GM12892 (cell line): ENCODE data around the gene ANO9.
A peak's percentile ranks its signal among the peaks of the same experiment; 100 is the strongest.

Experiments used
- DNase-seq: peaks from one replicate; pipeline ENCODE4 v3.0.0; 2011; ENCODE audit not compliant: insufficient read length
- FAIRE-seq: peaks from 2 replicates; lab custom pipeline; 2011; peaks lifted over from hg19 to GRCh38; lab: Jason Lieb, UNC
- POLR2A ChIP-seq: IDR thresholded peaks from 2 replicates; pipeline ENCODE4 v1.6.1; 2011; ENCODE audit warnings: low read depth, low read length, control low read depth
- POLR2AphosphoS5 ChIP-seq: IDR thresholded peaks from 2 replicates; pipeline ENCODE4 v1.6.1; 2011; ENCODE audit warnings: low read depth, low read length, control low read depth
- TAF1 ChIP-seq: IDR thresholded peaks from 2 replicates; pipeline ENCODE4 v1.6.1; 2011; ENCODE audit warnings: low read depth, mild to moderate bottlenecking, control low read depth, low read length, borderline replicate concordance

Gene ANO9

DNA sequence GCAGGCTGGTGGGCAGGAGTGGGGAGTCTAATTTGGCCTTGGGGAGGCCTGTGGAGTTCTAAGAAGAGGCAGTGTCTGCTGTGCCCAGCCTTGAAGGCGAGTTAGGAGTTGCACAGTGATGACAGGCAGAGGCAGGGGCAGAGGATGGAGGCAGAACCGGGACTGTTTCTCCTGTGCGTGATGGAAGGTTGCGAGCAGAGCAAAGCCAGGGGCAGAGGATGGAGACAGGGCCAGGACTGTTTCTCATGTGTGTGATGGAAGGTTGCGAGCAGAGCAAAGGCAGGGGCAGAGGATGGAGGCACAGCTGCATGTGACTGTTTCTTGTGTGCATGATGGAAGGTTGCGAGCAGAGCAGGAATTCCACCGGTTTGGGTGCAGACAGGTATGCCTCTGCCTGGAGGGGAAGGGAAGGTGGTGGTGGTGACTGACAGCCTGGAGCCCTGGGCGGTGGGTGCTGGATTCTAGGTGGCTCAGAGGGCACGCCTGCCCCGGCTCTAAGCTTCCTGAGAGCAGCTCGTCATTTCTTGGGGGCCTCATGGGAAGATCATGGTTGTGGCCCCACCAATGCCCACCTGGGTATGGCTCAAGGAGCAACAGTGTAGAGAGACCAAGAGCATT lies 63.8 kb downstream of the ANO9 start:
- no peak for TF ChIP-seq POLR2AphosphoS5
- no peak for TF ChIP-seq TAF1
- no peak for TF ChIP-seq POLR2A
- DNase-seq = no peak
- FAIRE-seq = no peak

DNA sequence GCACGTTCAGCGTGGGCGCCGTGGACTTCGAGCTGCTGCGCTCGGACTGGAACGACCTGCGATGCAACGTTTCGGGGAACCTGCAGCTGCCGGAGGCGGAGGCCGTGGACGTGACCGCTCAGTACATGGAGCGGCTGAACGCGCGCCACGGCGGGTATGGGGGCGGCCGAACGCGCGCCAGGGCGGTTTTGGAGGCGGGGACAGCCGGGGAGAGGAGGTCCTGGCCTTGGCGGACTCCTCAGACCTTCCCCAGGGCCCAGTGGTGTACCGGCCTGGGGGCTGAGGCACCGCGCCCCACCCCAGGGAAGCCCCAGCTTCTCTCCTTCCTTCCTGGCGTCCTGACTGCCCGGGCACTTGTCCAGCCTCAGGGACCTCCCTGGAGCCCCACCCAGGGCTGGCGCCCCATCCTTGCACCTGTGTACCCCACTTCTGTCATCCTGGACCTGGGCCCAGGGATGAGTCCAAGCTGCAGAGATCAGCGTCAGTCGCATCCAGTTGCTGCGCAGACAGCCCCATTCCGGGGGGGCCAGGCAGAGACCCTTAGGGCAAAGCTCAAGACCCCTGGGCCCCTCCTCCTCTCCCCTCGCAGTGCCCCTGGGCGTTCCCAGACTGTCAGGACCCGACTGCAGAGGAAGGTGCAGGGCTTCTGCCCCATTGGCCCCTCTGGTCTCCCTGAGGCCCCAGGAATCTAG lies 64.5 kb downstream of the ANO9 start:
- no peak for FAIRE-seq
- DNase-seq = no peak

DNA sequence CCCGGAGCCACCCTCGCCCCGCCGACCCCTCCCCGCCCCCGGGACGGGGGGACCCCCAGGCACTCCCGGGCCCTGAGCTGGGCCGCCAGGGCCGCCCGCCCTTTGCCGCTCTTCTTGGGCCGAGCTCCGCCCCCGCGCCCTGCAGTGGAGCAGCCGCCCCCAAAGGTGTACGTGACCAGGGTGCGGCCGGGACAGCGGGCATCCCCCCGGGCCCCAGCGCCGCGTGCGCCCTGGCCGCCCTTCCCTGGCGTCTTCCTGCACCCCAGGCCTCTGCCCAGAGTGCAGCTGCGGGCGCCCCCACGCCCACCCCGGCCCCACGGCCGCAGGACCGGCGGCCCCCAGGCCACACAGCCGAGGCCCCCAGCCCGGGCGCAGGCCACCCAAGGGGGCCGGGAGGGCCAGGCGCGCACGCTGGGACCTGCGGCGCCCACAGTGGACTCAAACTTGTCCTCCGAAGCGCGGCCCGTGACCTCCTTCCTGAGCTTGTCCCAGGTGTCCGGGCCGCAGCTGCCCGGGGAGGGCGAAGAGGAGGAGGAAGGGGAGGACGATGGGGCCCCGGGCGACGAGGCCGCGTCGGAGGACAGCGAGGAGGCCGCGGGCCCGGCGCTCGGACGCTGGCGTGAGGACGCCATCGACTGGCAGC lies 65.2 kb downstream of the ANO9 start:
- FAIRE-seq = no peak
- no peak for TF ChIP-seq TAF1
- no peak for TF ChIP-seq POLR2AphosphoS5
- DNase-seq = no peak

More for the DNA sequence above, 64.5 kb downstream of the ANO9 start:
- TF ChIP-seq POLR2AphosphoS5 (no peak), TAF1 (no peak), POLR2A (no peak)

- no peak for TF ChIP-seq POLR2A
- no peak for TF ChIP-seq POLR2AphosphoS5
- no peak for TF ChIP-seq TAF1
- FAIRE-seq (no peak), DNase-seq (no peak)
These were observed 66.5 kb downstream of the ANO9 start for GRCh38 chr11:375065-376025.

- no peak for FAIRE-seq
- TF ChIP-seq POLR2A (no peak), POLR2AphosphoS5 (no peak), TAF1 (no peak)
- no peak for DNase-seq
These were observed 67.9 kb downstream of the ANO9 start for GRCh38 chr11:373716-374551.

DNA sequence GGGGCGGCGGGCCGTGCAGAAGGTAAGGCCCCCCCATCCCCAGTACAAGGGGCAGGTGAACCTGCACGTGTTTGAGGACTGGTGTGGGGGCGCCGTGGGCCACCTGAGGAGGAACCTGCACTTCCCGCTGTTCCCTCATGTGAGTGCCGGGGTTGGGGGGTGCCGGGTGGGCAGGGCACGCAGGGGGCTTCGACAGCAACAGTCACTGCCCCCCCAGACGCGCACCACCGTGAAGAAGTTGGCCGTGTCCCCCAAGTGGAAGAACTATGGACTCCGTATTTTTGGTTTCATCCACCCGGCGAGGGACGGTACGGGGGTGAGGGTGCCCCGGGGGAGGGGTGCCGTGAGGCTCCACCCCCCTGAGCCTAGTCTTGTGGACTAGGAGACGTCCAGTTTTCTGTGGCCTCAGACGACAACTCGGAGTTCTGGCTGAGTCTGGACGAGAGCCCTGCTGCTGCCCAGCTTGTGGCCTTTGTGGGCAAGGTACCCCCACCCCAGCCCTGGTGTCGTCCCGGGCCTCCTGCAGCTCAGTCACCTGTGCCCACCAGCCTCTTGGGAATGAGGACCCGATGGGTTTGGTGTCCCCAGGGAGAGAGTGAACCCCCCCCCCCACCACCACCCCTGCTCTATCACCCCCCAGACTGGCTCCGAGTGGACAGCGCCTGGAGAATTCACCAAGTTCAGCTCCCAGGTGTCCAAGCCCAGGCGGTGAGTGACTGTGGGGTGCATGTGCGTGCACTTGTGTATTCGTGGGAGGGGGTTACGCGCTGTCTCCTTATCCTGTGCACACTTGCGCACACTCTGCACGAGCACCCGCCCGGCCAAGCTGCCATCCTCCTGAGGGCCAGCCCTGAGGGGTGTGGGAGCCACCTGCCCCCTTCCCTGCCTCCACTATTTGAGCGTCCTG lies 68.7 kb downstream of the ANO9 start:
- FAIRE-seq (no peak), DNase-seq (no peak)
- TF ChIP-seq POLR2AphosphoS5 (no peak), POLR2A (no peak), TAF1 (no peak)

- TF ChIP-seq TAF1 (no peak), POLR2AphosphoS5 (no peak), POLR2A (no peak)
- no peak for FAIRE-seq
These were observed 69.9 kb downstream of the ANO9 start for GRCh38 chr11:371716-372590.

GRCh38 chr11:371051-371450 lies 70.8 kb downstream of the ANO9 start:
- TF ChIP-seq TAF1 = no peak
- no peak for TF ChIP-seq POLR2AphosphoS5
- TF ChIP-seq POLR2A = no peak
- DNase-seq = peak; percentile 25
- no peak for FAIRE-seq

More at GRCh38 chr11:371716-372590, 69.9 kb downstream of the ANO9 start:
- no peak for DNase-seq
